HG03039 (cell line): ENCODE data around the gene UBR1.
"Not testable (repeated sequence)": the region's sequence is repeated elsewhere in the genome, so short reads cannot be mapped to it uniquely, and the experiment has no call there.

Experiments
- ATAC-seq: cut with Tn5 transposase; IDR thresholded peaks from one replicate; pipeline ENCODE4 v1.9.1; 2021; ENCODE audit warnings: mild to moderate bottlenecking, moderate library complexity; ENCODE audit not compliant: unreplicated experiment

Gene UBR1

DNA sequence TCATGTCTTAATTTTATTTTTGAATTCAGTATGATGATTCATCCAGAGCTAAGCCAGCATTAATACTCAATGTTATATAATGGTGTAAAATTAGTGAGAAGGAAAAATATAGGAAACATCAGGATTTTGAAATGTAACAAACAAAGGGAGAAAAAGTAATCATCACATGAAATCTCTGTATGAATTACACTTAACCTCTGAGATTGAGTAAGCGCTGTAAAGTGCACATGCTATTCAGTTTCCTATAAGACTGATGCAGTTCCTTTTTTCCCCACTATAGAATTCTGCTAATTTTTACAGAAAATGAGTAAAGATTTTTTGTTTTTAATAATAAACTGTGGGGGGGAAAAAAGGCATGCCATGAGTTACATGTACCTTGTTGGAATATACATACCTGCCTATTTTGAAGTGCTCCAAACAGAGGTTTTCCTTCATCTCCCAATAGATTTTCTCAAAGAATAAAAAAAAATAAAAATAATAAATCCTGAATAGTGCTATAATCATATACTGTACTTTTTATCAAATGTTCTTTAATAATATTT, 121.3 kb downstream of the UBR1 start:
- no peak for ATAC-seq

DNA sequence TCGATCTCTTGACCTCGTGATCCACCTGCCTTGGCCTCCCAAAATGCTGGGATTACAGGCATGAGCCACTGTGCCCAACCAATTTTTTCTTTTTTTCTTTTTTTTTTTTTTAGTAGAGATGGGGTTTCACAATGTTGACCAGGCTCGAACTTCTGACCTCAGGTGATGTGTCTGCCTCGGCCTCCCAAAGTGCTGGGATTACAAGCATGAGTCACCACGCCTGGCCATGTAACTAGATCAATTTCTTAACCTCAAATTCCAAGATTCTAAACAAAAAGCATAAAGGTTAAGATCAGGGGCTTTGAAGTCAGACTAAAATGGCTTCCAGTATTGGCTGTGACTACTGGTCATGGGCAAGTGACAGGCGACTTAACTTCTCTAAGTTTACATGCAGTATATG, 126.7 kb downstream of the UBR1 start:
- ATAC-seq = not testable (repeated sequence)

DNA sequence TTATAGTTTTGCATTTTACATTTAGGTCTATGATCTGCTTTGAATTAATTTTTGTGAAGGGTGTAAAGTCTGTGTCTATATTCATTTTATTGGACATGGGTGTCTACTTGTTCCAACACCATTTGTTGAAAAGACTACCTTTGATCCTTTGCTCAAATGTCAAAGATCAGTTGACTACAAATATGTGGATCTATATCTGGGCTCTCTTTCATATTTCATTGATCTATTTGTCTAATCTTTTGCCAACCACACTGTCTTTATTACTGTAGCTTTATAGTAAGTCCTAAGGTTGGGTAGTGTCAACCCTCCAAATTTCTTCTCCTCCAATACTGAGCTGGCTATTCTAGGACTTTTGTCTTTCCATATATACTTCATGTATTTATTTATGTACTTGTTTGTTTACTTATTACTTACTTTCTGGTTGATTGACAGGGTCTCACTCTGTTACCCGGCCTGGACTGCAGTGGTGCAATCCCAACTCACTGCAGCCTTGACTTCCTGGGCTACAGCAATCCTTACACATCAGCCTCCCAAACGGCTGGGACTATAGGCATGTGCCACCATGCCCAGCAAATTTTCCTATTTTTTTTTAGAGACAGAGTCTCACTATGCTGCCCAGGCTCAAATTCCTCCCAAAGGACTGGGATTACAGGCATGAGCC, 131.5 kb downstream of the UBR1 start:
- ATAC-seq = no peak

DNA sequence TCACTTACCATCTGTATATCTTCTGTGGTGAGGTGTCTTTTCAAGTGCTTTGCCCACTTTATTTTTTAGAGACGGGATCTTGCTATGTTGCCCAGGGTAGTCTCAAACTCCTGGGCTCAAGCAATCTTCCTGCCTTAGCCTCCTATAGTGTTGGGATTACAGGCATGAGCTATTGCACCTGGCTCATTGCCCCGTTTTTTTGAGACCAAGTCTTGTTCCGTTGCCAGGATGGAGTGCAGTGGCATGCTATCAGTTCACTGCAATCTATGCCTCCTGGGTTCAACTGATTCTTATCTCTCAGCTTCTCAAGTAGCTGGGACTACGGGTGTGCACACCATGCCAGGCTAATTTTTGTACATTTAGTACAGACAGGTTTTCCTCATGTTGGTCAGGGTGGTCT, 132.7 kb downstream of the UBR1 start:
- no peak for ATAC-seq

DNA sequence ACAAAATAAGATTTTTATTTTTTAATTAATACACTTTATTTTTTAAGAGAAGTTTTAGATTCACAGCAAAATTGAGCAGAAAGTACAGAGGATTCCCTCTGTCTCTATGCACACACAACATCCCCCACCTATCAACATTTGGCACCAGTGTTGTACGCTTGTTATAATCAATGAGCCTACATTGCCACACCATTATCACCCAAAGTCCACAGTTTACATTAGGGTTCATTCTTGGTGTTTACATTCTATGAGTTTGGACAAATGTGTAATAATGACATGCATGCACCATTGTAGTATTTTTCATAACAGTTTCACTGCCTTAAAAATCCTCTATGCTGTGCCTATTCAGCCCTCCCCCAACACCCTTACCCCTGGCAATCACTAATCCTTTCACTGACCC, 134.0 kb downstream of the UBR1 start:
- no peak for ATAC-seq

DNA sequence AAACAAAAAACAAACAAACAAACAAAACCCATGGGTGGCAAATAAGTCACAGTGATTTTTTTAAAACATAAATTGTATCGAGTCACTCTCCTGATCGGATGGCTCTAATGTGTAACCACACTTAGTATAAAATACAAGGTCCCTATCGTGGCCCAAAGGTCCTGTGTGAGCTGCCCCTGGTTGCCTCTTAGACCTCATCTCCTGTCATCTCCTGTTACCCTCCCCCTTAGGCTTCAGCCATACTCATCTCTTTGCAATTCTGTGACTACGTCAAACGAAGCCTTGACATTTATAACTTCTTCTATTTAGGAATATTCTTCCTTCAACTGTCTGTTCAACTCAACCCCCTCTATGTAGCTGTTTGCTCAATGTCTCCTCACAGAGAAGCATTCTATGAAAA, 141.4 kb downstream of the UBR1 start:
- ATAC-seq = no peak

DNA sequence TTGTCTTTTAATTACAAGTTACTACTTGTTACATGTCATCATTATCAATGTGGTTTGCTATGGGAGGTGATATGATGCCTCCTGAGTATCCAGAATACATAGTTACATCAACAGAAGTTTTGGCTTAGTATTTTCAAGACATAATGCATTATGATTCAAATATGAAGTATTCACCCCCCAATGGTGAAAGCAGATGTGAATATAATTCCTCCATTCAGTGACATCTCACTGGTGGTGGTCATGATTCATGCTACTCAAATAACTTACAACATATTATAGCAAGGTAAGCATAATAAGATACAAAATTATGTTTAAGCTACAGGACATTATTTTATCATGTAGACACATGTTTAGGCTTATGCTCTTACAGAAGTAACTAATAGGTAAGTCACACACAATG, 150.3 kb downstream of the UBR1 start:
- no peak for ATAC-seq

DNA sequence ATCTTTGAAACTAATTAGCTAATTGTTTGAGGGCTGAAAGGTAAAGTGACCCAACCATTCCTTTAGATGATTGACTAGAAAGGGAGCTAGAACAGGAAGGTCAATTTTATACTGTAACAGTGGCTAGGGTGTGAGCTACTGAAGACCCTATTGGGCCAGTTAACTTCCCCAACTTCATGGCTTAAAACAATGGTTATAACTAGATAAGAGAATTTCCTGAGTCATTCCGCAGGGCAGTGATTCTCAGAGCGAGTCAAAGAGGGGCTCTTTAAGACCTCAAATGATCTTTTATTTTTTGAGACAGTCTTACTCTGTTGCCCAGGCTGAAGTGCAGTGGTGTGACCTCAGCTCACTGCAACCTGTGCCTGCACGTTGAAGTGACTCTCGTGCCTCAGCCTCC, 151.5 kb downstream of the UBR1 start:
- ATAC-seq = no peak

DNA sequence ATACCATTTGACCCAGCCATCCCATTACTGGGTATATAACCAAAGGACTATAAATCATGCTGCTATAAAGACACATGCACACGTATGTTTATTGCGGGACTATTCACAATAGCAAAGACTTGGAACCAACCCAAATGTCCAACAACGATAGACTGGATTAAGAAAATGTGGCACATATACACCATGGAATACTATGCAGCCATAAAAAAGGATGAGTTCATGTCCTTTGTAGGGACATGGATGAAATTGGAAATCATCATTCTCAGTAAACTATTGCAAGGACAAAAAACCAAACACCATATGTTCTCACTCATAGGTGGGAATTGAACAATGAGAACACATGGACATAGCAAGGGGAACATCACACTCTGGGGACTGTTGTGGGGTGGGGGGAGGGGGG, 156.9 kb downstream of the UBR1 start:
- not testable (repeated sequence) for ATAC-seq

DNA sequence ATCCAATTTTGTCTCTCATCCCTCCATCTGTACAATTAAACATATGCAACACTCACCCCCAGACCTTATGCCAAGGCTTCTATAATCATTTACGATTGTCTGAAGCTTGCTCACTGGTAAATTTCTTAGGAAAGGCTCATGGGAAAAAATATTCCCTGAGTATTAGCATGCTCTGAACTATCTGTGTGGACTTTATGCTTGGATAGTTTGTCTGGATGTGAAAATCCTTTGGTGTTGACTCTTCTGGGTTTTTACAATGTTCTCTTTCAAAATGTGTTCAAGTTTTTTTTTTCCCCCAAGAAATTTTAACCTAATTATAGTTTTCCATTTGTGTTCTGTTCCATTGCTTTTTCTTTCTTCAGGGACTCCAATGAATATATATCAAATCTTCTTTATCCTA, 165.3 kb downstream of the UBR1 start:
- no peak for ATAC-seq

DNA sequence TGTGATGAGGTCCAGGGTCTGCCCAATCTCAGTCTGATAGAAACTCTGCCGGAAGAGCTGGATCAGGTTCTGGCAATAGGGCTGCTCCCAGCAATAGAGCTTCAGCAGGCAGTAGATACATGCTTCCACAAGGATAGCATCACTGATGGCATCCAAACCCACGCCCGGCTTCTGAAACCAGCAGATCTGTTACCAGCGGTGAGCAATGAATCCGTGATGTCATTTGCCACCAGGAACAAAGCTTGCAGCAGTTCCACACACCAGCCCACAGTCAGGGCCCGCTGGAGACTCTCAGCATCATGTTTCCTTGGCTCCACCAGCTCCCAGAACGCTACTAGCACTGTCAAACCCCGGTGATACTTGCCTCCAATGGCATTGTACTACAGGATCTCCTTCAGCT, 166.0 kb downstream of the UBR1 start:
- no peak for ATAC-seq

DNA sequence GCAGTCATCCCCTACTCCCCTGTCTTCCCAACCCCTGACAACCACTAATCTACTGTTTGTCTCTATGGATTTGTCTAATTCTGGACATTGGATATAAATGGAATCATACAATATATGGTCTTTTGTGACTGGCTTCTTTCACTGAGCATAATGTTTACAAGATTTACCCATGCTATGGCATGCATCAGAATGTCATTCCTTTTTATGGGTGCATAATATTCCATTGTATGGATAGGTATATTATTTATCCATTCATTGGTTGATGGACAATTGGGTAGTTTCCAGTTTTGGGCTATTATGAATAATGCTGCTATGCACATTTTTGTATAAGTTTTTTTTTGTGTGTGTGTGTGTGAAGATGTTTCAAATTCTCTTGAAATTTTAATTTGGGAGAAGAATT, 168.7 kb downstream of the UBR1 start:
- ATAC-seq = no peak

DNA sequence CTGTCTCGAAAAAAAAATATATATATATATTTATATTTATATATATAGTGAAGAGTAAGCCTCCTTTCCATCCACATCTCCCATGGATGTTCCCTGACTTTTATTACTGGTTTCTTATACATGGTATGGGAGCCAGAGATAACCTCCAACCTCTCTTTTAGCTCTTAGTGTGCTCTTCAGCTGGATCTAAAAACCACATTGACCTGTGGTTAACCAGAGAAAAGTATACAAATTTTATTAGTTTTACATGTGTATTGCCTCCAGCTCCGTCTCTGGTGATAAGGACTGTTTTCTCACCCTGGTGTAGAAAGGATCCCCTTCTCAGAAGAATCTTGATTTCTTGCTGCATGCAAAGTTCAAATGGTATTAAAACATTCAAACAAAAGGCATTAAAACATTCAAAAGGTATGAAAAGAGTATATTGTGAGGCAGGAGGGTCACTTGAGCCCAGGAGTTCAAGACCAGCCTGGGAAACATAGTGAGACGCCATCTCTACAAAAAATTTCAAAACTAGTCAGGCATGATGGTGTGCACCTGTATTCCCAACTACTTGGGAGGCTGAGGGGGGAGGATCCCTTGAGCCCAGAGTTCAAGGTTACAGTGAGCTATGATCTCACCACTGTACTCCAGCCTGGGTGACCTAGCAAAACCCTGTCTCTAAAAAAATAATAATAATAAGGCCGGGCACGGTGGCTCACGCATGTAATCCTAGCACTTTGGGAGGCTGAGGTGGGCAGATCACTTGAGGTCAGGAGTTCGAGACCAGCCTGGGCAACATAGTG, 171.8 kb downstream of the UBR1 start:
- ATAC-seq = no peak

DNA sequence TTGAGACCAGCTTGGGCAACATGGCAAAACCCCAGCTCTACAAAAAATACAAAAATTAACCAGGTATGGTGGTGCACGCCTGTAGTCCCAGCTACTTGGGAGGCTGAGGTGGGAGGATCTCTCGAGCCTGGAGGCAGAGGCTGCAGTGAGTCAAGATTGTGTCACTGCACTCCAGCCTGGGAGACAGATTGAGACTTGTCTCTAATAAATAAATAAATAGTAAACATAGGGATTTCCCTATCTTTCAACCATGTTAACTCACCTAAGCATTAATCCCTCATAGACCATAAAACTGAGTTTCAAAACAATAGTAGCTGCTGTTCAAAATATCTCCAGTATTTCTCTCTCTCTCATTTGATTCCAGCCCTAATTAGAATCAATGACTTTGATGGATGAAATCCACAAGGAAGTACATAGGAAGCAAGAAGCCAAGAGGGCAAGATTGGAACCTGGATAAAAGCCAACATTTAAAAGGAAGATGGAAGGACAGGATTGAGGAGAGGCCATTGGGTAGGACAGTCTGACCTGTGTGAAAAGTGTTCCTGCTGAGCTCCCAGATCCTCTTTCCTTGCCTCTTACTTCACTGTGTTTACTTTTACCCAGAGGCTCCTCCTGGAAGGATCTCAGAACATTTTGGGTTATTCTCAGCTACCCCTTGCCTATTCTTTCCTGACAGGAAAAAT, 172.9 kb downstream of the UBR1 start:
- ATAC-seq = no peak

DNA sequence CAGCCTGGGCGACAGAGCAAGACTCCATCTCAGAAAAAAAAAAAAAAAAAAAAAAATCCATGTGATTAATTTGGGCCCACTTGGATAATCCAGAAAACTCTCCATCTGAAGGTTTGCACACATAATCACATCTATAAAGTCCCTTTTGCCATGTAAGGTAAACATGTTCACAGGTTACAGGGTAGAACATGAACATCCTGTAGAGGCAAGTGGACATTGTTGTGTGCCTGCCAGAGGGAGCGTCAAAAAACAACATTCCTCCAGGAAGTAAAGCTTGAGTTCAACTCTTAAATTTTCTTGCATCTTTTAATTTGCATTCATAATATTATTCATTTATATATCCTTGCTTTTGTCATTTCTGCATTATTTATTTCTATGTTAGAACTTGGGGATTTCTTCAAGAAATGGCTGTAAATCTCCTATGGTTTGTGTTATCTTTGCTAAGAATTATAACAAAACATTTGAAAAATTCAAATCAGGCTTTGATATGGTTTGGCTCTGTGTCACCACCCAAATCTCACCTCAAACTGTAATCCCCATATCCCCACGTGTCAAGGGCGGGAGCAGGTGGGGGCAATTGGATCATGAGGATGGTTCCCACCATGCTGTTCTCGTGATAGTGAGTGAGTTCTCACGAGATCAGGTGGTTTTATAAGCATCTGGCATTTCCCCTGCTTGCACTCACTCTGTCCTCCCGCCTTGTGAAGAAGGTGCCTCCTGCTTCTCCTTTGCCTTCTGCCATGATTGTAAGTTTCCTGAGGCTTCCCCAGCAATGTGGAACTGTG, 173.9 kb downstream of the UBR1 start:
- ATAC-seq = no peak

DNA sequence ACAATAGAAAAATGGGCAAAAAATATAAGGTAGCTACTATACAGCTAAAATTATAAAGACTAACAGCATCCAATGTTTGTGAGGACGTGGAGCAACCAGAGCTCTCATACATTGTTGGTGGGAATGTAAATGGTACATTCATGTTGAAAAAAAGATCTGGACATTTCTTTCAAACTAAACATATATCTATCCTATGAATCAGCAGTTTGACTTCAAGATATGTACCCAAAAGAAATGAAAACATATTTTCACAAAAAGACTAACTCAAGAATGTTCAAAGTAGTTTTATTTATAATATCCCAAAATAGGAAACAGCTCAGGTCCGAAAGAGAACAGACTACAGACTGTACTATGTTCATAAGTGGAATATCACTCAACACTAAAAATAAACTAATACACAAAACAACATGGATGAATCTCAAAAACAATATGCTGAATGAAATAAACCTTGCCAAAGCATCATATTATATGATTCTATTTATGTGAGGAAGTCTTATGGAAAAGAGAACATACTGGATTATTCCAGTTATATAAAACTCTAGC, 176.5 kb downstream of the UBR1 start:
- no peak for ATAC-seq

DNA sequence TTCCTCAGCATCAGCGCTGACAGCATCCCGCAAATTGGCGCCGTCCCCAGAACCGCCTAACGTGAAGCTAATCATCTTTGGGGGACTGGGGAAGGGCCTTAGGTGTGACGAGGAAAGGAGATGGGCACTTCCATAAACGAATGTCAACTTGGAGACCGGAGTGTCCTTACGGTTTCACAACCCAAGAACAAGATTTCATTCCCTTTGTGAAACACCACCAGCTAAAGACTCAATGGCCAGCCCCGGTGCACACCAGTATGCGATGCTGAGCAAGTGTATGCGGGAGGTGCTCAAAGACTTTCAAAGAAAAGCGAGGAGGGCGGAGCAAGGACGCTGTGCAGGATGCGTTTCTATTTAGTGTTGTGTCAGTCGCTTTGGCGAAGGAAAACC, 184.5 kb downstream of the UBR1 start:
- no peak for ATAC-seq

DNA sequence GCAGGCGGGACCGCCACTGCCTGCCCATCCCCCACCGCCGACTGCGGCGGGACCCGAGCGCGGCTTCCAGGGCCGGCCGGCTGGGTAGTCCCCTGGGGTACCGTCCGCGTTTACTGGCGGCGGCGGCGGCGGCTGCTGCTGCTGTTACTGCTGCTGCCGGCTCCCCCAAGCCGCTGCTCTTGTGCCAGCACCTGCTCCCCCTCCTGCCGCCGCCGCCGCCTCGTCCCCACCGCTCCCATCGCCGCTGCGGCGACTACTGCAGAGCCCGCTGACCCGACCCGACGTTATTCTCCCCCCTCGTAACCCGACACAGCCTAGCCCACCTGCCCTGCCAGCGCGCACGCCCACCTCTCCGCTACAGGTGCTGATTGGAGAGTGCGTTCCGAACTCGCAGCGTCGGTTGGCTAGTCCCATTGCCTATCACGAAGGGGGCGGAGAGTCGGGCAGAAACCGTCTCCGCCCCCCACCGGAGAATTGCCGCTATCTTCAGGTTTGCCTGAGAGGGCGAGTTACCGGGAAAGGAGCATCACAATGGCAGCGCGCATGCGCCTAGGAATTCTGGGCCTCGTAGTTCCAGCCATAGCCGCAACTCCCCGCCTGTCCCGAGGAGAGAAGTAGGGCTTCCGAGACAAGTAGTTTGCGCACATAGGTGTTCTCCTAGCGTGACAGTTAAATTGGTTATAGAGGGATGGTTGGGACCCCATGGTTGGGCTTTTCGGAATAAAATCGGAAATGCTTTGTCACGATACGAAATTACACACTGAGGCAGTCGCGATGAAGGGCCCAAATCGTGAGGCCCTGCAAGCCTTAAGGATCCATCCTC, 185.1 kb downstream of the UBR1 start, which contains the start of gene TTBK2:
Gene TTBK2 (minus strand): TSS at position 260 of the 823 bp plus-strand sequence. CDS start 42,161 bp downstream, outside the sequence.
- ATAC-seq = peak; percentile 88

DNA sequence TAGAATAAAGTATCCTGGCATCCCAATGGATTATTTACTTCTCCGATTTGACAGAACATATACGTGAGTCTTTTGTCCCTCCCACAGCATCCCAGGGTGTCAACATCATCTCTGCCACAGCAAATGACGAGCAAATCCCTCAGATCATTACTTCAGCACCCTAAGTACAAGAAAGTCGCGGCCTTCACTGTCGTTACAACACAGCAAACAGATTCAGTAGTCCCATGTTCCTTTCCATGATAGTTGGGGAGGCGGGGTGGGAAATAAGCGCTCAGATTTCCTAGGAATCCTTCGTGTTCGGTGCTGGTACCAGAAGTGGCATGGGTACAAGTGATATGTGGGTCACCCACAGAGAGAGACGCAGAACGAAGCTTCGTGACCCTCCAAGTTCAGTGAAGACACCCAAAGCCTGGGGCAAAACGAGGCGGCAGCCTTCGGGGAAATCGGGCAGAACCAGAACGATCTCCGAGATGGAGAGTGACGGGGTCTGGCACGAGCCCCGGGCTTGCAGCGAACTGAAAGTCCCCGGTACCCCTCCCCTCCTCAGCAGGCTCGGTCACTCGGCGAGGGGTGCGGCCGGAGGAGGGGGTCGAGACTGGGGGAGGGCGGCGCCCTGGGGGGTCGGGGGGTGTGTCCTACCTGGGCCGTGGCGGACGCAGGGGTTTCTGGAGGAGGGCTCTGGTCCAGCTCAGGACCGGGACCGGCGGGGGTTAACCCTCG, 185.9 kb downstream of the UBR1 start:
- ATAC-seq = peak; percentile 29
